ENCODE measurements around the gene FHOD3. TPM values are rescaled to one million over a fixed set of nuclear protein-coding genes. Genes with fewer than 3 reads are reported as not detected.

Gene FHOD3
- total RNA-seq, 1 donor from 2014 or later: 8.9 TPM

DNA sequence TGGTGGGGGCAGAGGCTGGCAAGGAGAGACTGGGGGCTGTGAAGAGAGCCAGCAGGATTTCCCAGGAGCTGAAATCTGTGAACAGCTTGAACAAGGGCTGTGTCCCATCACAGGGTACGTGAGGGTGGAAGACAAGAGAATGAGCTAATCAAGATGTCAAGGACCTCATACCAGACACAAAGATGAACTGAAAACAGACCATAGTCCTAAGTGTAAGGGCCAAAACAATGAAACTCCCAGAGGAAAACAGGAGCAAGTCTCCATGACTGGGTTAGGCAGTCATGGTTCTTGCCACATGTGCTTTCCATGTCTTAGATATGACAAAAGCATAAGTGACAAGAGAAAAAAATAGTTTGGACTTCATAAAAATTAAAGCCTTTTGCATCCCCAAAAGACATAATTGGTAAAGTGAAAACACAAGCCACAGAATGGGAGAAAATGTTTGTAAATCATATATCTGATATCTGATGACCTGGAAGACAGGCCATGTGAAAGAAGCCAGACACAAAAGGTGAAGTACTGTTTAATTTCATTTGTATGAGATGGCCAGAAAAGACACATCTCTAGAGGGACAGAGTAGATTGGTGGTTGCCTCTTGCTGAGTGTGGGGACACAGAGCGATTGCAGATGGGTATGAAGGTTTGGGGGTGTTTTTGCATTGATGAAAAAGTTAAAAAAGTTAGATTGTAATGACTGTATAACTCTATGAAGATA lies 67.6 kb downstream of the FHOD3 start:
- Mint-ChIP-seq H3K36me3 (ENCODE audit: low read depth) (peaks cover 5% of the 10 kb centered on the region), H3K27ac (ENCODE audit: unreplicated experiment) (no peak overlapping the region), H3K4me1 (ENCODE audit: low read depth) (peaks cover 7% of the 10 kb centered on the region), H3K4me3 (ENCODE audit: unreplicated experiment) (no peak overlapping the region), H3K9me3 (ENCODE audit: low read depth) (peaks cover 11% of the 10 kb centered on the region), H3K27me3 (ENCODE audit: low read depth) (peaks cover 8% of the 10 kb centered on the region)
- no peak for DNase-seq (ENCODE audit: low spot score)
- TF ChIP-seq, protein P1, sequence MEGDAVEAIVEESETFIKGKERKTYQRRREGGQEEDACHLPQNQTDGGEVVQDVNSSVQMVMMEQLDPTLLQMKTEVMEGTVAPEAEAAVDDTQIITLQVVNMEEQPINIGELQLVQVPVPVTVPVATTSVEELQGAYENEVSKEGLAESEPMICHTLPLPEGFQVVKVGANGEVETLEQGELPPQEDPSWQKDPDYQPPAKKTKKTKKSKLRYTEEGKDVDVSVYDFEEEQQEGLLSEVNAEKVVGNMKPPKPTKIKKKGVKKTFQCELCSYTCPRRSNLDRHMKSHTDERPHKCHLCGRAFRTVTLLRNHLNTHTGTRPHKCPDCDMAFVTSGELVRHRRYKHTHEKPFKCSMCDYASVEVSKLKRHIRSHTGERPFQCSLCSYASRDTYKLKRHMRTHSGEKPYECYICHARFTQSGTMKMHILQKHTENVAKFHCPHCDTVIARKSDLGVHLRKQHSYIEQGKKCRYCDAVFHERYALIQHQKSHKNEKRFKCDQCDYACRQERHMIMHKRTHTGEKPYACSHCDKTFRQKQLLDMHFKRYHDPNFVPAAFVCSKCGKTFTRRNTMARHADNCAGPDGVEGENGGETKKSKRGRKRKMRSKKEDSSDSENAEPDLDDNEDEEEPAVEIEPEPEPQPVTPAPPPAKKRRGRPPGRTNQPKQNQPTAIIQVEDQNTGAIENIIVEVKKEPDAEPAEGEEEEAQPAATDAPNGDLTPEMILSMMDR (IDR thresholded peaks at IDR 0.05): no peak

DNA sequence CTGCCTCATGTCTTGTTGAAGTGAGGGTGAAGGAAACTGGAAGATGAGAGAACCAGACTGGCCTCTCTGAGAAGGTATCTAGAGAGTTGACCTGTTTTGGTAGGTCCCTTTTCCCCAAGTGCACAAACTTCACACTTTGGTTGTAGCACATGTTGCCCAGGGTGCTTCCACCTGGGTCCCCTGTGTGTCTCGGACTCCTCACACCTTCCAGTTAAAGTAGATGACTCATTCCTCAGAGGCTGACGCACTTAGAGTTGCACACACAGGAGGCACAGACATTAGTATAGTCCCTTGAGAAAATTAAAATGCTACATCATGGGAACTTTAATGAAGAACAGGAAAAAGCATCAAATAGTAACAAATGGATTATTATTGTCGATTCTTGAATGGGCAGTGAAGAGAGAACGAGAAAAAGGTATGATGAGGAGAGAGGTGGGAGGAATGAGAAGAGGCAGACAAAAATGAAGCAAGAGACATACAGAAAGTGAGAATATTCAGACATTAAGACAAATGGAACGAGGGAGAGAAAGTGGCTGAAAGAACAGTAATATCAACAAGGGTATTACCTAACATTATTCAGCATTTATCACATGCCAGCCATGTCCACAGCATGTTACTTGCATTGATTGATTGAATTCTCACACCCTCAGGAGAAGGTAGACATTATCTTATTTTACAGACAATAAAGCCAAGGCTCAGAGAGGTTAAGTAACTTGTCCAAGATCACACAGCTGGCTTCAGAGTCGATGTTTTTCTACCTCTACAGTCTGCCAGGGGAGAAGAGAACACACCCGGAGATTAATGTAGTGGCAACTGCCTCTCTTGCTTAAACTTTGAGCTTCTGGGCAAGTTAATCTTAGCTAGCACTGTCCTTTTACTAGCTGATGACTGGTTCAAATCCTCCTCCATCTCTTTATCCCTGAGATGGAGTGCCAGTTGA lies 68.6 kb downstream of the FHOD3 start:
- TF ChIP-seq, protein P1 (IDR thresholded peaks at IDR 0.05): no peak
- H3K4me1 Mint-ChIP-seq (ENCODE audit: low read depth): peaks cover 7% of the 10 kb centered on the region
- peaks cover 5% of the 10 kb centered on the region for H3K36me3 Mint-ChIP-seq (ENCODE audit: low read depth)
- DNase-seq (ENCODE audit: low spot score): no peak
- peaks cover 8% of the 10 kb centered on the region for H3K27me3 Mint-ChIP-seq (ENCODE audit: low read depth)
- H3K4me3 Mint-ChIP-seq (ENCODE audit: unreplicated experiment): no peak overlapping the region
- H3K27ac Mint-ChIP-seq (ENCODE audit: unreplicated experiment): no peak overlapping the region
- peaks cover 11% of the 10 kb centered on the region for H3K9me3 Mint-ChIP-seq (ENCODE audit: low read depth)

DNA sequence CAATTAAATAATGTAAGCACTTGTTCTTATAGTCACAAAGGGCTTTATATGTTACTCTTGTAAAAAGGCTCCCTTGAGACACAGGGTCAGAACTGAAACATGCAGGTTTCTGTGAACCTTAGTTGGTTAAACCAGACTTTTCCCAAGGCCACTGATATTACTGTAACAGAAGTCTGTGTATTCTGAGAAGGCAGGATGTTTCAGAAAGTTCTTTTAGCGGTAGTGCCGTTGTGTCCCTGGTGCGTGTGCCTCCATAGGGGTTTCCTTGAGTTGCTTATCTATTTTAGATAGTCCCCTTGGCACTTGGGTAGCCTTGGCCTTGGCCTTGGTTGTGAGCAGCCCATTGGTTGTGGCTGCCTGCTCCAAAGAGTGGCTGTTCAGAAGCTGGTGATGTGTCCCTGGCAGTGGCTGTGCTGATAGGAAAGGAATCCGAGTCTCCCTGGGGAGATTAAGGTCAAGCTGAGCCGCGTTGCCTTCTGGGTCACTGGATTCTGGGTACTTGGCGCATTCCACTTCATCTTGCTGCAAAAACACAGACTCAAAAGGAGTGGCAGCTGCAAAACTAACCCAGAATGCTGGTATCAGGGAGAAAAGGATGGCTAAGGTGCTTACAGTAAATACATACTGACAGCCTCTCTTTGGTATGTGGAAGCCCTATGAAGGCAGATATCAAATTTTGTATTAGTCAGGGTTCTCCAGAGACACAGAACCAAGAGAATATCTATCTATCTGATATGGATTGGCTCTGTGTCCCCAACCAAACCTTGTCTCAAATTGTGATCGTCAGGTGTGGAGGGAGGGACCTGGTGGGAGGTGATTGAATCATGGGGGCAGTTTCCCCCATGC lies 69.7 kb downstream of the FHOD3 start:
- TF ChIP-seq, protein P1 (IDR thresholded peaks at IDR 0.05): no peak
- peaks cover 16% of the 10 kb centered on the region for H3K9me3 Mint-ChIP-seq (ENCODE audit: low read depth)
- peaks cover 4% of the 10 kb centered on the region for H3K36me3 Mint-ChIP-seq (ENCODE audit: low read depth)
- peaks cover 8% of the 10 kb centered on the region for H3K27me3 Mint-ChIP-seq (ENCODE audit: low read depth)
- H3K4me3 Mint-ChIP-seq (ENCODE audit: unreplicated experiment): no peak overlapping the region
- DNase-seq (ENCODE audit: low spot score): no peak
- peaks cover 11% of the 10 kb centered on the region for H3K4me1 Mint-ChIP-seq (ENCODE audit: low read depth)
- no peak overlapping the region for H3K27ac Mint-ChIP-seq (ENCODE audit: unreplicated experiment)

DNA sequence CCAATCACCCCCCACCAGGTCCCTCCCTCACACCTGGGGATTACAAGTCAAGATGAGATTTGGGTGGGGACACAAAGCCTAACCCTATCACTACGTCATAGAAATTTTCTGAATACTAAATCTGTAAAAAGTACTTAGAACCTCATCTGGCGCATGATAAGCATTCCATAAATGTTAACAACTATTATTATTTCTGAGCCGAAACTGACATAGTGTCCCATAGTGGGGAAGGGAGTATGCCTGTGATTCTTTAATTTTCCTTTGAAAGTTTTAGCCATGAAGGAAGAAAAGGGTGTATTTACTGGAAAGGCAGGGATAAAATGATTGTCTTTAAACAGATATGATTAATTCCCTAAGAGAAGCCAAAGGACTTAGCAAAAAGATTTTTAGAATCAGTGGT lies 71.4 kb downstream of the FHOD3 start:
- peak overlapping the region; percentile 28 for H3K27ac Mint-ChIP-seq (ENCODE audit: unreplicated experiment)
- no peak overlapping the region for H3K4me3 Mint-ChIP-seq (ENCODE audit: unreplicated experiment)
- H3K9me3 Mint-ChIP-seq (ENCODE audit: low read depth): peaks cover 6% of the 10 kb centered on the region
- H3K4me1 Mint-ChIP-seq (ENCODE audit: low read depth): peaks cover 26% of the 10 kb centered on the region
- no peak for DNase-seq (ENCODE audit: low spot score)
- no peaks in the 10 kb centered on the region for H3K36me3 Mint-ChIP-seq (ENCODE audit: low read depth)
- TF ChIP-seq, protein P1 (IDR thresholded peaks at IDR 0.05): no peak
- H3K27me3 Mint-ChIP-seq (ENCODE audit: low read depth): peaks cover 5% of the 10 kb centered on the region

All from chondrocyte (in vitro differentiated cells).